Gastrocnemius medialis (tissue), 4 donors: ENCODE measurements around the gene TCF4. TPM values are rescaled to one million over a fixed set of nuclear protein-coding genes. Genes with fewer than 3 reads are reported as not detected.

Source experiments
- ATAC-seq, 2 donors: fragments of 150-250 bp; one replicate each; pipeline ENCODE4 v1.9.1; 2016
- DNase-seq, 2 donors: peaks; one replicate each; pipeline ENCODE4 v3.0.0-alpha.2; 2019
- H3K27ac ChIP-seq, 4 donors: fragments of 200-600 bp; sonication (generic); 1 replicate in 1 of 4; 2 replicates in 3 of 4; pipeline ENCODE4 v1.5.1; 2016 to 2018; ENCODE audit warnings: mild to moderate bottlenecking in 2 of 4, moderate library complexity in 1 of 4
- H3K27me3 ChIP-seq, 3 donors: fragments of 200-600 bp; sonication (generic) in 2 of 3; 1 replicate in 1 of 3; 2 replicates in 2 of 3; pipeline versions ENCODE4 v1.5.1 to v1.6.0; 2016 to 2019; ENCODE audit warnings: mild to moderate bottlenecking in 1 of 3, moderate library complexity in 1 of 3
- H3K36me3 ChIP-seq, 2 donors: fragments of 200-600 bp; sonication (generic) in 1 of 2; one replicate each; pipeline ENCODE4 v1.5.1; 2017 to 2018
- H3K4me1 ChIP-seq, 2 donors: fragments of 200-600 bp; sonication (generic) in 1 of 2; one replicate each; pipeline ENCODE4 v1.5.1; 2016 to 2017; ENCODE audit warnings: mild to moderate bottlenecking in 2 of 2
- H3K4me3 ChIP-seq, 4 donors: fragments of 200-600 bp; sonication (generic) in 3 of 4; 1 replicate in 1 of 4; 2 replicates in 3 of 4; pipeline ENCODE4 v1.5.1; 2016 to 2019; ENCODE audit warnings: mild to moderate bottlenecking in 2 of 4
- H3K9me3 ChIP-seq, 3 donors: fragments of 200-600 bp; sonication (generic) in 2 of 3; 1 replicate in 1 of 3; 2 replicates in 2 of 3; pipeline ENCODE4 v1.5.1; 2016 to 2019
- CTCF ChIP-seq, 5 experiments: fragments of 450-650 bp in 3 of 5; fragments of 200-600 bp in 2 of 5; sonication (generic) in 2 of 5; IDR thresholded peaks in 4 of 5; conservative IDR thresholded peaks in 1 of 5; 1 replicate in 4 of 5; 2 replicates in 1 of 5; pipeline ENCODE4 v1.5.1; 2016 to 2019; ENCODE audit warnings: antibody characterized with exemption in 5 of 5, mild to moderate bottlenecking in 3 of 5, moderate library complexity in 3 of 5
- POLR2A ChIP-seq, 2 donors: fragments of 450-650 bp; IDR thresholded peaks; one replicate each; pipeline ENCODE4 v1.6.1; 2017; ENCODE audit warnings: antibody characterized with exemption in 2 of 2, mild to moderate bottlenecking in 2 of 2, moderate library complexity in 2 of 2
- in situ Hi-C, 4 donors: fragments of 200-750 bp; cut with MboI; loops; one replicate each; pipeline versions ENCODE4 v1.15.0 to v1.8.0; 2017; ENCODE audit warnings: low sequenced_read_pairs in 4 of 4
- intact Hi-C: fragments of 100-400 bp; cut with DNase I; formaldehyde crosslinking; loops from one replicate; pipeline ENCODE4 v1.15.1; 2023; ENCODE audit warnings: low total_unique reads
- total RNA-seq, 4 donors: library from RNA; depleted of rRNA; stranded (reverse); fragments of >200 nt; gene quantifications; one replicate each; pipeline versions ENCODE4 v1.1.0 to v1.2.3, GENCODE V29; 2016

Gene TCF4
- total RNA-seq, 4 donors from 2014 or later: 40.3 to 60.6 (median 53.6) TPM

DNA sequence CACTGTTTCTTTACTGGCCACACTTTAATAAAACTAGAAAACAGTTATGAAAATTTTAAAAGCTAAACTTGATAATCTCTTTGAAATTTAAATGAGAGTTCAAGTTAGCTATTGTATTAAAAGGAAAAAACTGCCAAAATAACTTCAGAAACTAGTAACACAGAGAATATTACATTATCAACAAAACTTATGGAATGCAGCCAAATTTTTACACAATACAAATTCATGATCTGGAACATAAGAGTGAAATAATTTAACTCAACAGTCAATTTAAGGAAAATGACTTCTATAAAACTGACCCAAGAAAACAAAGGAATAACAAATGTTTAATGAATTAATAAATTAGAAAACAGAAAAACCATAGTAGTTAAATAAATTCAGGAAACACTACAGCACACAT, 65.0 kb downstream of the TCF4 start:
- no peak for ATAC-seq
- H3K4me3 ChIP-seq: no peak overlapping the region
- no peaks in the 10 kb centered on the region for H3K9me3 ChIP-seq
- in situ Hi-C loops (no loop called here), intact Hi-C loops (no loop called here)
- DNase-seq: no peak
- no peaks in the 10 kb centered on the region for H3K36me3 ChIP-seq
- TF ChIP-seq CTCF (IDR thresholded peaks at IDR 0.05 in 4 of 5, conservative IDR thresholded peaks at IDR 0.05 in 1 of 5): no peak
- TF ChIP-seq POLR2A (IDR thresholded peaks at IDR 0.05): no peak
- H3K27ac ChIP-seq: peak overlapping the region in 1 of 4 donors; percentile 11
- no peaks in the 10 kb centered on the region for H3K27me3 ChIP-seq
- H3K4me1 ChIP-seq: peaks cover 3 to 50% of the 10 kb centered on the region in 2 donors

GRCh38 chr18:55522011-55522410, 66.0 kb downstream of the TCF4 start:
- intact Hi-C loops: no loop called here
- Histone ChIP-seq H3K9me3 (no peaks in the 10 kb centered on the region), H3K4me3 (no peak overlapping the region), H3K4me1 (peaks cover 3 to 43% of the 10 kb centered on the region in 2 donors), H3K36me3 (no peaks in the 10 kb centered on the region), H3K27ac (peak overlapping the region in 1 of 4 donors; percentile 16), H3K27me3 (no peaks in the 10 kb centered on the region)
- DNase-seq (no peak), ATAC-seq (no peak)
- TF ChIP-seq CTCF (IDR thresholded peaks at IDR 0.05 in 4 of 5, conservative IDR thresholded peaks at IDR 0.05 in 1 of 5) (peak in 1 of 5 experiments; percentile 16), POLR2A (IDR thresholded peaks at IDR 0.05) (no peak)
- in situ Hi-C loops: no loop called here

DNA sequence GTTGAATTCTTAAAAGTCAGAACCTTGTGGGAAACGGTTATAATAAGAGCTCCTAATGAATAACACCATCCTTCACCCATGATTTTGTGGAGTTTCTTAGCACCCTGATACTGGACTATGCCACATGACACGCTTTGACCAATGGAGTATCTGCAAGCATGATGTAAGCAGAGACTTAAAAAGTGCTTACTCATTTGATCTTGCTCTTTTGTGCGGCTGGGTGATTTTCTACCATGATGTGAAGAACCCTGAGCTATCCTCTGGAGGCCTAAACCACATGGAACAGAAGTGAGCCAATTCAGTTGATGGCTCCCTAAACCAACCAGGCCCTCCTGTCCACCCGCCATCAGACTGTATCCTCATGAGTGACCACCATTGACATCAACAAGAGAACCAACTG, 70.9 kb downstream of the TCF4 start:
- Histone ChIP-seq H3K27me3 (no peaks in the 10 kb centered on the region), H3K4me1 (peaks cover 0 to 37% of the 10 kb centered on the region in 2 donors), H3K36me3 (no peaks in the 10 kb centered on the region), H3K27ac (peak overlapping the region in 1 of 4 donors; percentile 58), H3K4me3 (no peak overlapping the region), H3K9me3 (no peaks in the 10 kb centered on the region)
- TF ChIP-seq CTCF (IDR thresholded peaks at IDR 0.05 in 4 of 5, conservative IDR thresholded peaks at IDR 0.05 in 1 of 5) (no peak), POLR2A (IDR thresholded peaks at IDR 0.05) (no peak)
- DNase-seq (no peak), ATAC-seq (no peak)
- intact Hi-C loops (no loop called here), in situ Hi-C loops (no loop called here)

GRCh38 chr18:55515941-55516710, 71.9 kb downstream of the TCF4 start:
- Histone ChIP-seq H3K9me3 (no peaks in the 10 kb centered on the region), H3K36me3 (no peaks in the 10 kb centered on the region), H3K4me3 (no peak overlapping the region), H3K27me3 (no peaks in the 10 kb centered on the region), H3K4me1 (peaks cover 0 to 37% of the 10 kb centered on the region in 2 donors), H3K27ac (peak overlapping the region in 3 of 4 donors; percentile 5 to 58 (median 40))
- intact Hi-C loops: no loop called here
- ATAC-seq: no peak
- TF ChIP-seq POLR2A (IDR thresholded peaks at IDR 0.05) (no peak), CTCF (IDR thresholded peaks at IDR 0.05 in 4 of 5, conservative IDR thresholded peaks at IDR 0.05 in 1 of 5) (no peak)
- no peak for DNase-seq
- in situ Hi-C loops: no loop called here
